Omental fat pad (tissue), 4 donors: ENCODE results near the gene MXRA7. TPM values are rescaled to one million over a fixed set of nuclear protein-coding genes. Genes with fewer than 3 reads are reported as not detected.

Experiments used
- ATAC-seq: fragments of 150-250 bp; one replicate; pipeline ENCODE4 v1.9.1; 2016; ENCODE audit warnings: mild to moderate bottlenecking, moderate library complexity; ENCODE audit not compliant: low FRiP score
- DNase-seq: peaks from one replicate; pipeline ENCODE4 v3.0.0-alpha.2; 2019; ENCODE audit warnings: low spot score
- CTCF ChIP-seq, 3 donors: fragments of 450-650 bp; IDR thresholded peaks; one replicate each; pipeline ENCODE4 v1.5.1; 2016 to 2017; ENCODE audit warnings: antibody characterized with exemption in 3 of 3, mild to moderate bottlenecking in 3 of 3, moderate library complexity in 2 of 3
- total RNA-seq, 4 donors: library from RNA; depleted of rRNA; stranded (reverse); fragments of >200 nt; gene quantifications; one replicate each; pipeline ENCODE4 v1.1.0, GENCODE V29; 2016

Gene MXRA7
- total RNA-seq, 4 donors from 2014 or later = 150 to 231 (median 194) TPM

DNA sequence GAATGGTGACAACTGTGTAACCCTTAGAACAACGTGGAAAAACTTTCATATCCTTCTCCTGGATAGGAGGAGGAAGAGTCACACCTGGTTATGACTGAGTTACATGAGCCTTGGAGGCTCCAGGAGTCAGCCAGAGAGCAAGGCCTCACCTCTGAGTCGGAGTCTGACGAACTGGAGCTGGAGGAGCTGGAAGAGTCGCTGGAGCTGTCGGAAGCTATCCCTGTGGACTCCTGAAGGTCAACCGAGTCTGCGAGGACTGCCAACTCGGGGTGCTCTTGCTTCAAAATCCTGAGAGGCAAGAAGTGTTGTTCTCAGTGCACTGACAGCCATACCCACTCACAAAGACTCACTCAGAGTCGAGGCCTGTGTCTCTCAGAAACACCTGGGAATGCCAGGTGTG is 9.4 kb upstream of the MXRA7 start:
- DNase-seq (no peak), ATAC-seq (no peak)
- TF ChIP-seq CTCF (IDR thresholded peaks at IDR 0.05) = no peak

- ATAC-seq = no peak
- no peak for DNase-seq
- no peak for TF ChIP-seq CTCF (IDR thresholded peaks at IDR 0.05)
These were observed 7.8 kb upstream of the MXRA7 start for GRCh38 chr17:76718516-76718915.

DNA sequence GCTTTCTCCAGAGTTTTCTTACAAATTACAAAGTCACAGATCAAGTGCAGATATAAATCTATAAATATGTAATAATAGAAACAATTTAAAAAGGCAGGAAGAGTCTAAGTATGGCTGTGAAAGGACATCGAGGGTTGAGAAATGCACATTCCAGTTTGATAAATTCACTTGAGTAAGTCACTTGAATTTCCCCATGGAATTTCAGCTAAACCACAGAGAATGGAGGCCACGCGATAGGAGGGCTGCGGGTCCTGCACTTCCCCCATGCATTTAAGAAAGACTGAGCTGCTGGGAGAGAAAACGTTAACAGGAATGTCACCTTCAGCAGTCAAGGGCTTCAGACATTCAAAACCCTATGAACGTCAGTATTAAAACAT is 6.1 kb upstream of the MXRA7 start:
- no peak for TF ChIP-seq CTCF (IDR thresholded peaks at IDR 0.05)
- peak; percentile 18 for DNase-seq
- ATAC-seq = no peak

GRCh38 chr17:76716146-76716838 is 5.5 kb upstream of the MXRA7 start:
- ATAC-seq (peak; percentile 58), DNase-seq (peak; percentile 44)
- no peak for TF ChIP-seq CTCF (IDR thresholded peaks at IDR 0.05)

- DNase-seq (peak; percentile 8), ATAC-seq (no peak)
- TF ChIP-seq CTCF (IDR thresholded peaks at IDR 0.05) = no peak
These were observed 4.7 kb upstream of the MXRA7 start for GRCh38 chr17:76715496-76715830.

- ATAC-seq (no peak), DNase-seq (peak; percentile 92)
- peak in 2 of 3 donors; percentile 21 to 67 for TF ChIP-seq CTCF (IDR thresholded peaks at IDR 0.05)
These were observed 4.2 kb upstream of the MXRA7 start for GRCh38 chr17:76714822-76715495.

DNA sequence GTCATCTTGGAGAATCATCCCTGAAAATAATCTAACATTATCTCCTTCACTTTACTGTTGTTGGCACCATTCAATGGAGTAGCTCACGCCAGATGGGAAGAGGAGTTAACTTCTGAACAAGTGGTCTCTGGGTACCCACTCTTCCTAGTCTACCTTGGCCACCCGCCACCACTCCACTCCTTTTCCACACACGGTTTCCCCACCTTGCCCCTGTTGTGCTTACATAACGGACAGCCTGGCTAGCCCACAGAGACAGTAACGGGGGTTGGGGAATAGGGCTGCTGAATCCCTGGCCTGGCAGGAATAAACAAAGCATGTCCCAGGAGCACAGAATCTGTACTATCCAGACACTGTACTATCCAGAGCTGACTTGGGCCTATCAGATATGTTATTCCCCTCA is 3.6 kb upstream of the MXRA7 start:
- DNase-seq (no peak), ATAC-seq (no peak)
- TF ChIP-seq CTCF (IDR thresholded peaks at IDR 0.05) = no peak
